H1 (cell line): ENCODE results near the gene RELB. TPM values are rescaled to one million over a fixed set of nuclear protein-coding genes. Genes with fewer than 3 reads are reported as not detected.

ENCODE experiments used
- BCL11A ChIP-seq, 2 experiments: IDR thresholded peaks; one replicate each; pipeline ENCODE4 v1.6.1; 2011; ENCODE audit warnings: low read depth in 2 of 2, low read length in 2 of 2, mild to moderate bottlenecking in 2 of 2
- NANOG ChIP-seq: IDR thresholded peaks from 2 replicates; pipeline ENCODE4 v1.6.1; 2011; ENCODE audit warnings: low read length, low read depth, mild to moderate bottlenecking, inconsistent platforms; ENCODE audit not compliant: insufficient read depth, poor library complexity, severe bottlenecking
- RXRA ChIP-seq: IDR thresholded peaks from 2 replicates; pipeline ENCODE4 v1.6.1; 2011; ENCODE audit warnings: low read depth, mild to moderate bottlenecking, low read length, moderate library complexity; ENCODE audit not compliant: insufficient read depth
- polyA plus RNA-seq, 7 experiments: library from polyadenylated mRNA; depleted of rRNA in 3 of 7; stranded (reverse) in 5 of 7; unstranded in 2 of 7; fragments of >200 nt in 5 of 7; fragments of 200-250 nt in 2 of 7; gene quantifications; 1 replicate in 5 of 7; 2 replicates in 1 of 7; 4 replicates in 1 of 7; pipeline versions ENCODE4 v1.2.1 to v1.2.3, GENCODE V29; 2011 to 2013; ENCODE audit warnings: missing spikeins in 2 of 7, mixed read lengths in 2 of 7
- total RNA-seq: library from RNA; stranded (reverse); fragmentation: NEBNext Ultra II Directional; extraction: Animal tissue kit (Norgen Biotek cat#: 25700); gene quantifications from 2 replicates; pipeline ENCODE4 v1.2.1, GENCODE V29; 2021
- TF ChIP-seq, protein P1 (sequence below): IDR thresholded peaks from 2 replicates; pipeline ENCODE4 v1.6.1; 2012; ENCODE audit warnings: inconsistent platforms

Gene RELB
- total and polyA plus RNA-seq, 2 of the 8 experiments (the other 6 are each of a cell fraction or from before 2014, with no cell fraction given): 10.0 to 13.1 TPM

- TF ChIP-seq RXRA: no peak
- no peak for TF ChIP-seq BCL11A (IDR thresholded peaks at IDR 0.05; ENCODE audit: low read depth in 2 of 2, low read length in 2 of 2)
- TF ChIP-seq, protein P1, sequence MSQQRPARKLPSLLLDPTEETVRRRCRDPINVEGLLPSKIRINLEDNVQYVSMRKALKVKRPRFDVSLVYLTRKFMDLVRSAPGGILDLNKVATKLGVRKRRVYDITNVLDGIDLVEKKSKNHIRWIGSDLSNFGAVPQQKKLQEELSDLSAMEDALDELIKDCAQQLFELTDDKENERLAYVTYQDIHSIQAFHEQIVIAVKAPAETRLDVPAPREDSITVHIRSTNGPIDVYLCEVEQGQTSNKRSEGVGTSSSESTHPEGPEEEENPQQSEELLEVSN: no peak
- no peak for TF ChIP-seq NANOG
Measured at GRCh38 chr19:45046355-45046754, 45.1 kb downstream of the RELB start (continued).
